GM19397 (cell line): ENCODE data around the gene CCER1.

Experiments used
- ATAC-seq: cut with Tn5 transposase; IDR thresholded peaks from one replicate; pipeline ENCODE4 v1.9.1; 2021; ENCODE audit warnings: mild to moderate bottlenecking, moderate library complexity; ENCODE audit not compliant: unreplicated experiment

The CCER1 gene

GRCh38 chr12:90922145-90922627, 32.8 kb downstream of the CCER1 start:
- no peak for ATAC-seq

- ATAC-seq: no peak
These were observed 33.4 kb downstream of the CCER1 start for GRCh38 chr12:90921536-90921935.

GRCh38 chr12:90920222-90920621, 34.8 kb downstream of the CCER1 start:
- no peak for ATAC-seq

GRCh38 chr12:90917431-90917830, 37.5 kb downstream of the CCER1 start:
- no peak for ATAC-seq

- no peak for ATAC-seq
These were observed 38.5 kb downstream of the CCER1 start for GRCh38 chr12:90916516-90916915.

- no peak for ATAC-seq
These were observed 39.6 kb downstream of the CCER1 start for GRCh38 chr12:90915353-90915752.

GRCh38 chr12:90910958-90911357, 44.0 kb downstream of the CCER1 start:
- no peak for ATAC-seq

GRCh38 chr12:90909069-90909770, 45.8 kb downstream of the CCER1 start:
- no peak for ATAC-seq

GRCh38 chr12:90908465-90908864, 46.5 kb downstream of the CCER1 start:
- ATAC-seq: no peak

- no peak for ATAC-seq
These were observed 49.1 kb downstream of the CCER1 start for GRCh38 chr12:90905691-90906370.

GRCh38 chr12:90902596-90902995, 52.4 kb downstream of the CCER1 start:
- ATAC-seq: no peak
